Prostate gland (tissue), 2 donors: ENCODE data around the gene ARHGAP24.

Source experiments
- CTCF ChIP-seq, 4 experiments: fragments of 200-600 bp in 2 of 4; fragments of 450-650 bp in 2 of 4; sonication (generic) in 2 of 4; IDR thresholded peaks; 1 replicate in 3 of 4; 2 replicates in 1 of 4; pipeline ENCODE4 v1.5.1; 2016 to 2019; ENCODE audit warnings: antibody characterized with exemption in 4 of 4, mild to moderate bottlenecking in 2 of 4, moderate library complexity in 2 of 4
- POLR2A ChIP-seq: fragments of 450-650 bp; IDR thresholded peaks from one replicate; pipeline ENCODE4 v1.6.1; 2016; ENCODE audit warnings: antibody characterized with exemption, mild to moderate bottlenecking
- POLR2AphosphoS5 ChIP-seq: sonication (generic); formaldehyde crosslinking; IDR thresholded peaks from one replicate; pipeline ENCODE4 v1.6.1; 2017; ENCODE audit warnings: antibody characterized with exemption

- TF ChIP-seq CTCF (IDR thresholded peaks at IDR 0.05) (no peak), POLR2A (no peak), POLR2AphosphoS5 (no peak)
Measured at GRCh38 chr4:85675076-85676049, 200.4 kb downstream of the ARHGAP24 start.
